ENCODE data around the gene DIPK1B. TPM values are rescaled to one million over a fixed set of nuclear protein-coding genes. Genes with fewer than 3 reads are reported as not detected.
A peak's percentile ranks its signal among the peaks of the same experiment; 100 is the strongest.

DIPK1B gene
- total RNA-seq, 1 experiment from 2014 or later = 26.3 TPM

GRCh38 chr9:136742591-136743391 is 30.4 kb downstream of the DIPK1B start, which contains the start of gene LCN10:
LCN10 (minus strand) TSS chr9:136742940; CDS start chr9:136742903, 37 bp downstream.
- Histone ChIP-seq H3K4me2 (ENCODE audit: low read length) (peak within 1 kb of the TSS; percentile 64), H3K9me2 (replicated peaks; ENCODE audit: low read length) (no peaks in the 10 kb centered on the region), H3K9me3 (ENCODE audit: low read length) (no peaks in the 10 kb centered on the region), H3F3A (ENCODE audit: low read length, unreplicated experiment) (no peaks in the 10 kb centered on the region), H3K27me3 (ENCODE audit: low read length) (peaks cover 18% of the 10 kb centered on the region), H3K36me3 (ENCODE audit: low read depth, low read length) (no peaks in the 10 kb centered on the region), H2AFZ (ENCODE audit: low read length) (peak within 1 kb of the TSS; percentile 48; the same call in 1 of the 2 replicates), H3K27ac (ENCODE audit: low read length) (no peak within 1 kb of the TSS), H3K4me3 (ENCODE audit: low read length) (no peak within 1 kb of the TSS), H4K20me1 (ENCODE audit: low read length) (no peaks in the 10 kb centered on the region), H3K79me2 (ENCODE audit: low read length) (no peaks in the 10 kb centered on the region), H3K9ac (ENCODE audit: low read length) (no peak within 1 kb of the TSS), H3K4me1 (ENCODE audit: insufficient read depth, low read length) (no peaks in the 10 kb centered on the region)
- TF ChIP-seq EZH2phosphoT487 (IDR thresholded peaks at IDR 0.05; ENCODE audit: borderline replicate concordance, low read length) (no peak), CTCF (conservative IDR thresholded peaks at IDR 0.05; ENCODE audit: low read depth, low read length) (peak; percentile 53), EZH2 (IDR thresholded peaks at IDR 0.05; ENCODE audit: low read length, unreplicated experiment) (no peak)
- BruUV-seq (replicated peaks) = no TSS peak
- DNase-seq (peak; percentile 26), ATAC-seq (peak; percentile 72)
- intact Hi-C loops (cut with micrococcal nuclease) = no loop called here
- ChIA-PET POLR2A (ENCODE audit: unreplicated experiment) (no interaction called here), CTCF (interaction anchor here (0.6 kb wide), 1 partner anchor 14 kb away, joined by 3 read pairs; no protein-coding TSS in a partner anchor)

- no peaks in the 10 kb centered on the region for H3K9me2 ChIP-seq (replicated peaks; ENCODE audit: low read length)
- ChIA-PET POLR2A (ENCODE audit: unreplicated experiment) (no interaction called here), CTCF (no interaction called here)
- no peaks in the 10 kb centered on the region for H3K9me3 ChIP-seq (ENCODE audit: low read length)
- no peak for TF ChIP-seq EZH2 (IDR thresholded peaks at IDR 0.05; ENCODE audit: low read length, unreplicated experiment)
- no peak for TF ChIP-seq CTCF (conservative IDR thresholded peaks at IDR 0.05; ENCODE audit: low read depth, low read length)
- TF ChIP-seq EZH2phosphoT487 (IDR thresholded peaks at IDR 0.05; ENCODE audit: borderline replicate concordance, low read length) = no peak
- intact Hi-C loops (cut with micrococcal nuclease) = no loop called here
- no peak overlapping the region for H3K9ac ChIP-seq (ENCODE audit: low read length)
- H2AFZ ChIP-seq (ENCODE audit: low read length) = no peak overlapping the region
- H4K20me1 ChIP-seq (ENCODE audit: low read length) = no peaks in the 10 kb centered on the region
- BruUV-seq (replicated peaks) = no TSS peak
- no peaks in the 10 kb centered on the region for H3F3A ChIP-seq (ENCODE audit: low read length, unreplicated experiment)
- H3K27ac ChIP-seq (ENCODE audit: low read length) = no peak overlapping the region
- peaks cover 18% of the 10 kb centered on the region for H3K27me3 ChIP-seq (ENCODE audit: low read length)
- H3K4me2 ChIP-seq (ENCODE audit: low read length) = no peak overlapping the region
- H3K36me3 ChIP-seq (ENCODE audit: low read depth, low read length) = no peaks in the 10 kb centered on the region
- ATAC-seq = no peak
- H3K4me3 ChIP-seq (ENCODE audit: low read length) = no peak overlapping the region
- DNase-seq = no peak
- no peaks in the 10 kb centered on the region for H3K79me2 ChIP-seq (ENCODE audit: low read length)
- no peaks in the 10 kb centered on the region for H3K4me1 ChIP-seq (ENCODE audit: insufficient read depth, low read length)
Measured at GRCh38 chr9:136743639-136744211, 31.4 kb downstream of the DIPK1B start.

- Histone ChIP-seq H3K4me1 (ENCODE audit: insufficient read depth, low read length) (no peaks in the 10 kb centered on the region), H3K4me3 (ENCODE audit: low read length) (no peak overlapping the region), H3K9me3 (ENCODE audit: low read length) (no peaks in the 10 kb centered on the region), H3K4me2 (ENCODE audit: low read length) (no peak overlapping the region), H3K27me3 (ENCODE audit: low read length) (peaks cover 18% of the 10 kb centered on the region), H3K79me2 (ENCODE audit: low read length) (no peaks in the 10 kb centered on the region), H3F3A (ENCODE audit: low read length, unreplicated experiment) (no peaks in the 10 kb centered on the region), H4K20me1 (ENCODE audit: low read length) (no peaks in the 10 kb centered on the region), H3K27ac (ENCODE audit: low read length) (no peak overlapping the region), H3K9me2 (replicated peaks; ENCODE audit: low read length) (no peaks in the 10 kb centered on the region), H2AFZ (ENCODE audit: low read length) (no peak overlapping the region), H3K9ac (ENCODE audit: low read length) (no peak overlapping the region), H3K36me3 (ENCODE audit: low read depth, low read length) (no peaks in the 10 kb centered on the region)
- intact Hi-C loops (cut with micrococcal nuclease) = no loop called here
- ATAC-seq (no peak), DNase-seq (no peak)
- BruUV-seq (replicated peaks) = no TSS peak
- POLR2A ChIA-PET (ENCODE audit: unreplicated experiment) = no interaction called here
- CTCF ChIA-PET = no interaction called here
- TF ChIP-seq EZH2 (IDR thresholded peaks at IDR 0.05; ENCODE audit: low read length, unreplicated experiment) = no peak
- no peak for TF ChIP-seq CTCF (conservative IDR thresholded peaks at IDR 0.05; ENCODE audit: low read depth, low read length)
- no peak for TF ChIP-seq EZH2phosphoT487 (IDR thresholded peaks at IDR 0.05; ENCODE audit: borderline replicate concordance, low read length)
Measured at GRCh38 chr9:136744773-136745172, 32.4 kb downstream of the DIPK1B start.
